Osteoblast (primary cell): ENCODE results near the gene SH3BP5. TPM values are rescaled to one million over a fixed set of nuclear protein-coding genes. Genes with fewer than 3 reads are reported as not detected.

Experiments
- DNase-seq: peaks from one replicate; pipeline ENCODE4 v3.0.0; 2011; ENCODE audit warnings: low spot score, mixed read lengths; ENCODE audit not compliant: insufficient read length; ENCODE audit errors: missing footprints
- H2AFZ ChIP-seq: 2 replicates; pipeline ENCODE4 v1.6.0; 2011; ENCODE audit warnings: mild to moderate bottlenecking, low read length
- H3K27ac ChIP-seq: 2 replicates; pipeline ENCODE4 v1.5.1; 2011; ENCODE audit warnings: mild to moderate bottlenecking, low read depth, low read length, moderate library complexity
- H3K27me3 ChIP-seq: 2 replicates; pipeline ENCODE4 v1.6.0; 2012; ENCODE audit warnings: mild to moderate bottlenecking, control low read depth, inconsistent platforms, low read length, moderate library complexity; ENCODE audit not compliant: insufficient read depth
- H3K36me3 ChIP-seq: 2 replicates; pipeline ENCODE4 v1.5.1; 2011; ENCODE audit warnings: mild to moderate bottlenecking, low read length, control low read depth, moderate library complexity; ENCODE audit not compliant: insufficient read depth
- H3K4me1 ChIP-seq: 2 replicates; pipeline ENCODE4 v1.5.1; 2011; ENCODE audit warnings: mild to moderate bottlenecking, low read length, control low read depth, moderate library complexity; ENCODE audit not compliant: insufficient read depth
- H3K4me2 ChIP-seq: 2 replicates; pipeline ENCODE4 v1.6.0; 2011; ENCODE audit warnings: mild to moderate bottlenecking, low read length; ENCODE audit not compliant: insufficient read depth
- H3K4me3 ChIP-seq: fragments of 200-600 bp; sonication (generic); 3 replicates; pipeline ENCODE4 v1.5.1; 2012; ENCODE audit warnings: mild to moderate bottlenecking, low read length, inconsistent platforms; ENCODE audit not compliant: insufficient read depth
- H3K79me2 ChIP-seq: 2 replicates; pipeline ENCODE4 v1.6.0; 2012; ENCODE audit warnings: mild to moderate bottlenecking, low read length, control low read depth, inconsistent platforms; ENCODE audit not compliant: insufficient read depth
- H3K9me3 ChIP-seq: 2 replicates; pipeline ENCODE4 v1.5.1; 2011; ENCODE audit warnings: low read depth, low read length, control low read depth
- H4K20me1 ChIP-seq: 2 replicates; pipeline ENCODE4 v1.6.0; 2012; ENCODE audit warnings: mild to moderate bottlenecking, low read length, control low read depth; ENCODE audit not compliant: insufficient read depth
- total RNA-seq: library from RNA; depleted of rRNA; stranded (reverse); fragments of >200 nt; gene quantifications from 2 replicates; pipeline ENCODE4 v1.2.3, GENCODE V29; 2012
- TF ChIP-seq, protein P1 (sequence below): IDR thresholded peaks from 2 replicates; pipeline ENCODE4 v1.5.1; 2011; ENCODE audit warnings: mild to moderate bottlenecking, low read depth, low read length, moderate library complexity; ENCODE audit errors: extremely low read depth

The SH3BP5 gene
- total RNA-seq, 1 donor = 67.3 TPM

DNA sequence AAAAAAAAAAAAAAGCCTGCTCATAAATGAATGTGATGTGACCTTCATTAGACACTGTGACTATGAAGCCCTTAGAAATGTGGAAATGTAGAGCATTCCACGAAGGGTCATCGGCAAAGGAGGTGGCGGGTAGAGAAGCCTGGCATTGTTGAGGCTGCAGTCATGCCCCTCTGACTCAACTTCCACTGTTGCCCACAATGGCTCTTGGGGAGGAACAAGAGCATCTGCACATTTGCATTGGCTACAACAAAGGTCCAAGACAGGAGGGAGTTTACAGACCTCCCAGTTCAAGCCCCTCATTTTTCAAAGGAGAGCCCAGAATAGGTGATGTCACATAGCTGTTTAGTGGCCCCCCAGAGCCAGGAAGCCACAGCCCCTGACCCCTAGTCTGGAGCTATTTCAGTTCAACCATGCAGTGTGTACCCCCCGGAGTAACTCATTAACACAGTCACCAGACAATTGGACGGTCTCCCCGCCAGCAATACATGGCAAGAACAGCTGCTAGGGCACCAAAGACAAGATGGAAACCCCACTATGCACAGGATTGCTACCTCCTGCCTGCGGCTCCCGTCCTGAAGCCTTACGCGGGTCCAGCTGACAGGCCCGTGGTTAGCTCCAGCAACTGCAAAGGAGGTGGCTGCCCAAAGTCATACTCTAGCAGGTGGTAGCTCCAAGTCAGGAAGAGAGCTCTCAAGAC, 56.2 kb downstream of the SH3BP5 start:
- Histone ChIP-seq H3K4me3 (no peak overlapping the region), H3K79me2 (peaks cover 79% of the 10 kb centered on the region), H3K36me3 (no peaks in the 10 kb centered on the region), H3K4me2 (no peak overlapping the region), H4K20me1 (peaks cover 25% of the 10 kb centered on the region), H3K27ac (peak overlapping the region; percentile 64), H2AFZ (no peak overlapping the region), H3K9me3 (no peaks in the 10 kb centered on the region), H3K4me1 (peaks cover 22% of the 10 kb centered on the region), H3K27me3 (no peaks in the 10 kb centered on the region)
- TF ChIP-seq, protein P1, sequence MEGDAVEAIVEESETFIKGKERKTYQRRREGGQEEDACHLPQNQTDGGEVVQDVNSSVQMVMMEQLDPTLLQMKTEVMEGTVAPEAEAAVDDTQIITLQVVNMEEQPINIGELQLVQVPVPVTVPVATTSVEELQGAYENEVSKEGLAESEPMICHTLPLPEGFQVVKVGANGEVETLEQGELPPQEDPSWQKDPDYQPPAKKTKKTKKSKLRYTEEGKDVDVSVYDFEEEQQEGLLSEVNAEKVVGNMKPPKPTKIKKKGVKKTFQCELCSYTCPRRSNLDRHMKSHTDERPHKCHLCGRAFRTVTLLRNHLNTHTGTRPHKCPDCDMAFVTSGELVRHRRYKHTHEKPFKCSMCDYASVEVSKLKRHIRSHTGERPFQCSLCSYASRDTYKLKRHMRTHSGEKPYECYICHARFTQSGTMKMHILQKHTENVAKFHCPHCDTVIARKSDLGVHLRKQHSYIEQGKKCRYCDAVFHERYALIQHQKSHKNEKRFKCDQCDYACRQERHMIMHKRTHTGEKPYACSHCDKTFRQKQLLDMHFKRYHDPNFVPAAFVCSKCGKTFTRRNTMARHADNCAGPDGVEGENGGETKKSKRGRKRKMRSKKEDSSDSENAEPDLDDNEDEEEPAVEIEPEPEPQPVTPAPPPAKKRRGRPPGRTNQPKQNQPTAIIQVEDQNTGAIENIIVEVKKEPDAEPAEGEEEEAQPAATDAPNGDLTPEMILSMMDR = no peak
- peak; percentile 83 for DNase-seq

DNA sequence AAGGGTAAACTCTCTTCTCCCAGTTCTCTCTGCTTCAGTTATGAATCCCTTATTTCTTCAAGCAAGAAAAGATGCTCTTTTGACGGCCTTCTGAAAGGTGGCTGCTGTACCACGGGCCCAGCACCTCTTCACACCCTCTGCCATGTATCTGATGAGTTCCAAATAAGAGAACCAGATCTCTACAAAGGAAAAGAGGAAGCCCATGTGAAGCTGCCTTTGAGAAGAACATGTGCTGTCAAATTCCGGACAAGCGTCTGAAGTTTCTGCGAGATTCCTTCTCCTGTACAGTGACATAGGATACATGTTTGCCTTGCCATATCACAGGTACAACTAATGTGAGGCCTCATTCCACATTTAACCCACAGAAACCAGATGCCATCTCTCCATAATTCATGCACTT, 59.2 kb downstream of the SH3BP5 start:
- H3K36me3 ChIP-seq = no peaks in the 10 kb centered on the region
- H3K4me2 ChIP-seq = no peak overlapping the region
- H3K79me2 ChIP-seq = peaks cover 56% of the 10 kb centered on the region
- H3K27me3 ChIP-seq = no peaks in the 10 kb centered on the region
- peaks cover 45% of the 10 kb centered on the region for H3K4me1 ChIP-seq
- H4K20me1 ChIP-seq = peaks cover 11% of the 10 kb centered on the region
- no peaks in the 10 kb centered on the region for H3K9me3 ChIP-seq
- H3K27ac ChIP-seq = no peak overlapping the region
- no peak overlapping the region for H2AFZ ChIP-seq
- H3K4me3 ChIP-seq = no peak overlapping the region
- TF ChIP-seq, protein P1 = no peak
- DNase-seq = no peak

DNA sequence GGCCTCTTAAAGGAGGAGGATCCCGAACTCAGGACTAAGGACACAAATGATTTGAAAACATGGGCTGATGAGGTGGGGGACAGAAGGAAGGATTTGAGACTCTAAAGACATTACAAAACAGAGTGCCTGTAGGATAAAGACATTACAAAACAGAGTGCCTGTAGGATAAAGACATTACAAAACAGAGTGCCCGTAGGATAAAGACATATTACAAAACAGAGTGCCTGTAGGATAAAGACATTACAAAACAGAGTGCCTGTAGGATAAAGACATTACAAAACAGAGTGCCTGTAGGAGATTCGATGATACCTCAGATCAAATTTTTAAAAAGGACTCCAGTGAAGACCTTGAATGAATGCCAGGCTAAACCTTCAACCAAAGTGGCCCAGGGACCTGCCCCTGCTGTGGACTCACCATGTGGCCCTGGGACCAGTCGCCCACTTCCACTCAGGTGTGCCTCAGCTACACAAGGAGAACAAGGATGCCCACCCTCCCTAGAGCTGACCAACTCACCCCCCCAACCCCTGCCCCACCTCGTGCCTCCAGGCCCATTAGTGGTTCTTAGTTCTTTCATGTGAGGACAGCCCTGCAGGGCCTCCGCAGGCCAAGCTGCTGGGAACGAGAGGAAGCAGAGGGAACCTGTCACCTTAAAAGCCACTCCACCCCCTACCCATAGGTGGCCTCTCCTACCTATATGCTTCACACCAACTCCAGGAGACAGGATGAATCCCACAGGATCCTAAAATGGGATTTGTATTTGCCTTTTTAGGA, 59.8 kb downstream of the SH3BP5 start:
- no peak overlapping the region for H3K4me3 ChIP-seq
- DNase-seq = no peak
- no peaks in the 10 kb centered on the region for H3K27me3 ChIP-seq
- no peak overlapping the region for H3K4me2 ChIP-seq
- H3K36me3 ChIP-seq = no peaks in the 10 kb centered on the region
- H2AFZ ChIP-seq = no peak overlapping the region
- H3K9me3 ChIP-seq = no peaks in the 10 kb centered on the region
- H3K4me1 ChIP-seq = peaks cover 45% of the 10 kb centered on the region
- no peak overlapping the region for H3K27ac ChIP-seq
- peaks cover 14% of the 10 kb centered on the region for H4K20me1 ChIP-seq
- TF ChIP-seq, protein P1 = no peak
- peaks cover 51% of the 10 kb centered on the region for H3K79me2 ChIP-seq

DNA sequence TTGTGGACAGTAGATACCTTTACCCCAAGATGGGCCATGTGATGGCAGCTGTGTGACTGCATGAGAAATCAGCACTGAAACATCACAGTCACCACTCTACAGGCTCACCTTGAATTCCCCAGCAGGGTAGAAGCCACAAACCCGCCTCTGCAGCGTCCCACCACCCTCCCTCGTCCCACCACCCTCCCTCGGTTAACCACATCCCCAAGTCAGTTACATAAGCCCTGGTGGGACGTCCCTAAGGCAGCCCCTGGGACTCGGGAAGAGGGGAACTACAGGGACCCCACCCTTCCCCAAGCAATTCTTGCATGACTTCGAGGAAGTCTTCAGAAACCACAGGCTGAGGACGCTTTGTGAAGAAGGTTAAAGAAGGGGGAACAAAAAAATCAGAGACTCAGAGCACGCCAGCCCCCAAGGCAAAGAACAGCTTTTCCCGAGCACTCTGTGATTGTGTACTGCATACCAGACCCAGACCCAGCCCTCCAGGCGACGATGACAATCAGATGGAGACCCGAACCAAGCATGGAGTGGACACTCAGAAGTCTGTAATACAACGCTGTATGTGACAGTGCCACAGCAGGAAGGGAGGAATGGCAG, 60.5 kb downstream of the SH3BP5 start:
- H3K9me3 ChIP-seq = no peaks in the 10 kb centered on the region
- peaks cover 51% of the 10 kb centered on the region for H3K79me2 ChIP-seq
- no peak overlapping the region for H3K4me2 ChIP-seq
- no peaks in the 10 kb centered on the region for H3K27me3 ChIP-seq
- H2AFZ ChIP-seq = no peak overlapping the region
- H4K20me1 ChIP-seq = peaks cover 19% of the 10 kb centered on the region
- peaks cover 45% of the 10 kb centered on the region for H3K4me1 ChIP-seq
- TF ChIP-seq, protein P1 = no peak
- H3K27ac ChIP-seq = no peak overlapping the region
- H3K36me3 ChIP-seq = no peaks in the 10 kb centered on the region
- no peak overlapping the region for H3K4me3 ChIP-seq
- DNase-seq = peak; percentile 51
